GM13976 (cell line): ENCODE measurements around the gene PFKM.

ENCODE experiments used
- DNase-seq: peaks from one replicate; pipeline ENCODE4 v3.0.0; 2012; ENCODE audit warnings: low spot score
- in situ Hi-C: fragments of 300-500 bp; cut with MboI; formaldehyde crosslinking; loops from one replicate; pipeline ENCODE4 v1.12.0; 2022; ENCODE audit warnings: low sequenced_read_pairs, mixed read lengths, inconsistent platforms; ENCODE audit not compliant: unreplicated experiment
- TF ChIP-seq, protein P1 (sequence below): IDR thresholded peaks from 2 replicates; pipeline ENCODE4 v1.5.1; 2012; ENCODE audit warnings: borderline replicate concordance, mild to moderate bottlenecking; ENCODE audit not compliant: insufficient read depth; ENCODE audit errors: extremely low read depth, missing control alignments, control extremely low read depth

Gene PFKM

DNA sequence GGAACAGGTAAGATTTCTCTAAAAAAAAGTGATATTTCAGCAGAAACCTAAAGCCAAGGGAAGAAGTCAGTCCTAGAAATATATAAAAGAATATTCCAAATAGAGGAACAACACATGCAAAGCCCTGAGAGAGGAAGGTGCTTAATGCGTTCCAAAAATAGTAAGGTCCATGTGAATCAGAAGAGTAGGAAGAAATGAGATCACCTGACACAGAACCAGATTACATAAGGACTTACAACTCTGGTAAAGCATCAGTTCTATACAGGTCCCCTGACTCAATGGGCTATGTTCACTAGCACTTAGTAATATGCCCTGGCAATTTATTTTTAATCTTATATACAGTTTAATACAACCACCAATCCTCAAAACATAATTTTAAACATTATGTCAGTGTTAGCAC lies 43.3 kb upstream of the PFKM start:
- in situ Hi-C loops = no loop called here
- DNase-seq = no peak
- TF ChIP-seq, protein P1, sequence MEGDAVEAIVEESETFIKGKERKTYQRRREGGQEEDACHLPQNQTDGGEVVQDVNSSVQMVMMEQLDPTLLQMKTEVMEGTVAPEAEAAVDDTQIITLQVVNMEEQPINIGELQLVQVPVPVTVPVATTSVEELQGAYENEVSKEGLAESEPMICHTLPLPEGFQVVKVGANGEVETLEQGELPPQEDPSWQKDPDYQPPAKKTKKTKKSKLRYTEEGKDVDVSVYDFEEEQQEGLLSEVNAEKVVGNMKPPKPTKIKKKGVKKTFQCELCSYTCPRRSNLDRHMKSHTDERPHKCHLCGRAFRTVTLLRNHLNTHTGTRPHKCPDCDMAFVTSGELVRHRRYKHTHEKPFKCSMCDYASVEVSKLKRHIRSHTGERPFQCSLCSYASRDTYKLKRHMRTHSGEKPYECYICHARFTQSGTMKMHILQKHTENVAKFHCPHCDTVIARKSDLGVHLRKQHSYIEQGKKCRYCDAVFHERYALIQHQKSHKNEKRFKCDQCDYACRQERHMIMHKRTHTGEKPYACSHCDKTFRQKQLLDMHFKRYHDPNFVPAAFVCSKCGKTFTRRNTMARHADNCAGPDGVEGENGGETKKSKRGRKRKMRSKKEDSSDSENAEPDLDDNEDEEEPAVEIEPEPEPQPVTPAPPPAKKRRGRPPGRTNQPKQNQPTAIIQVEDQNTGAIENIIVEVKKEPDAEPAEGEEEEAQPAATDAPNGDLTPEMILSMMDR = no peak

DNA sequence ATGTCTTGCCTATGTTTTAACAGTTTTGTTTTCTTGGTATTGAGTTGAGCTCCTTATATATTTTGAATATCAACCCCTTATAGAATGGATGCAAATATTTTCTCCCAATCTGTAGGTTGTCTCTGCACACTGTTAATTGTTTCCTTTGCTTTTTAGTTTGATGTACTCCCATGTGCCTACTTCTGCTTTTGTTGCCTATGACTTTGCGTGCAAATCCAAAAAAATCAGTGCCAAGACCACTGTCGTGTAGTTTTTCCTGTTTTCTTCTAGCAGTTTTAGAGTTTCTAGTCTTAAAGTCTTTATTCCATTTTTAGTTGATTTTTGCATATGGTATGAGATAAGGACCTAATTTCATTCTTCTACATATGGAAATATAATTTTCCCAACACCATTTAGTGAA lies 42.1 kb upstream of the PFKM start:
- TF ChIP-seq, protein P1 = no peak
- no peak for DNase-seq
- in situ Hi-C loops = no loop called here

DNA sequence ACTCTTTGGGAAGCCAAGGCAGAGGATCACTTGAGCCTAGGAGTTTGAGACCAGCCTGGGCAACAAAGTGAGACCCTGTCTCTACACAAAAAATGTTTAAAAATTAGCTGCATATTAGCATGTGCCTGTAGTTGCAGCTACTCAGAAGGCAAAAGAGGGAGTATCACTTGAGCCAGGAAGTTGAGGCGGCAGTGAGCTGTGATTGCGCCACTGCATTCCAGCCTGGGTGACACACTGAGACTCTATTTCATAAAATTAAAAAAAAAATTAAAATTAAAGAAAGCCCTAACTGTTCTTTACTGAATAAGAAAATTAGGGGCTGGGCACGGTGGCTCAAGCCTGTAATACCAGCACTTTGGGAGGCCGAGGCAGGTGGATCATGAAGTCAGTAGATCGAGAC lies 40.3 kb upstream of the PFKM start:
- in situ Hi-C loops = no loop called here
- TF ChIP-seq, protein P1 = no peak
- no peak for DNase-seq

DNA sequence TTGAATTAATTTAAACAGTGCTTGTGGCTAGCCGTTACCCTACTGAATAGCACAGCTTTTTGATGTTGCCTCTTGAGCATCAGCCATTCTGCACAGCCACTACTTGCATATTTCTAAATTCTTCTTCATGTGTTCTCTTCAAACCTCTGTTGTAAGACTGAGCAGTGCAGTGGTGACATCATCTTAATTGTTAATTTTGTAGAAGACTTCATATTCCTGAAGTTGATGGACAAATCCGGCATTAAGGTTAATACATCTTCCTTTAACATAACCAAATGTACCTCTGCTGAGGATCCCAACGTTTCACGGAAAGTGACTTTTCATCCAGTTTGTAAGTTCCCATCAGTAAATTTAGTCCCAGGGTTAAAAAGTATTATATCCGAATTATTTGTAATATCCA lies 38.9 kb upstream of the PFKM start:
- no peak for DNase-seq
- TF ChIP-seq, protein P1 = no peak
- in situ Hi-C loops = no loop called here

DNA sequence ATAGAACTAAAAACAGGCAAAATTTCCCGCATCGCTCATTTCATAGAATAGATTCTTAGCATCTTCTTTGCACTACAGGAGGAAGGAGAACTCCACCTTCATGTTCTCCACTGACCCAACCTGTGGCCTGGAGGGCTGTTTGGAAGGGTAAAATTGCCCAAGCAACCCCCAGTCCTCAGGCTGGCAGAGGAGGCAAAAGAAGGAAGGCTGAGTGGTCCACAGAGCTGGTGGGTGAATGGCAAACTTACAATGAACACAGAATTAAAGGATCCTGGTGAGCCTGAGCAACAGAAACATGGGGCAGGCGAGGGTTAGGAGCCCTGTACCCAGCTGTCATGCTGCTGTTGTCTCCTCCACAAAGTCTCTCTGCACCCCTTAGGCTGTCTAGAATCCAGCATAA lies 38.3 kb upstream of the PFKM start:
- in situ Hi-C loops = no loop called here
- DNase-seq = no peak
- TF ChIP-seq, protein P1 = no peak

DNA sequence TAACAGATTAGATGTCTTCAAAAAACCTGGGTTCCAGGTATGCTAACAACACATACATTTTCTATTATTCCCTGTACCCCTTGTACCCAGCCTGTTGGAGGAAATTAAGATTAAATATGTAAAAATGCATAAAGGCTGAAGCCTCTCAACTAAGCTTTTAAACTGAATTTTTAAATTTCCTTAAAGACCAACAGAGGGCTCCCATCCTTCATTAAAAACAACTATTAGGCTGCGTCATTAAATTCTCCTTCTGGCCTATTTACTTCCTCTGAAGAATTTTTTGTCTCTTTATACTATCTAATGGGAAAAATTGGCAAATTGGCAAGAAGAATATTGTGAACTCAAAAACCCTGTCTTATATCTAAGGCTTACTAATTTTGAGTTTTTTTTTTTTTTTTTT lies 35.1 kb upstream of the PFKM start:
- DNase-seq = no peak
- in situ Hi-C loops = no loop called here
- TF ChIP-seq, protein P1 = no peak
